ENCODE results near the gene TNS4. TPM values are rescaled to one million over a fixed set of nuclear protein-coding genes. Genes with fewer than 3 reads are reported as not detected.

Gene TNS4
- total and polyA plus RNA-seq, 2 of the 4 experiments (the other 2 are of a cell fraction), result not detected

DNA sequence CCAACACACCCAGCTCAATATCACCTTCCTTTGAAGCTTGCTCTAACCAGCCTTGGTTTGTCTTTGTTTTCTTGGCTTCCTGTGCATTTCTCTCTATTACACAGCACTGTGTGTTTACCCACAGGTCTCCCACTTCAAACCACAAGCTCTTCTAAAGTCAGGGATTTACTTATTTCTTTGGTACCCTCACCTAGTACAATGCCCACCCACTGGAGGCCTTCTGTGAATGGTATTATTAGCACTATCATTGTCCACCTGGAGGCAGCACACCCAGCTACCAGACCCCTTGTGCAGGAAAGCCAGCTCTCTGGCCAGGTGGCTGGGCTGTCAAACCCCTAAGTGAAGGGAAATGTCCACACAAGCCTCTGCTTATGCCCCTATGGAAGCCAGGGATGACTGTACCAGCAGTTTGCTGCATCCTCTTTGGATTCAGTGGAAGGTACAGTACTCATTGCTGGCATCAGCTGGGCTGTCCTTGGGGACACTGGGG lies 74.4 kb downstream of the TNS4 start:
- peak overlapping the region; percentile 24 for H2AFZ ChIP-seq (replicated peaks; ENCODE audit: low read length, poor library complexity)
- no peak overlapping the region for H2BK5ac ChIP-seq (ENCODE audit: low read depth, low read length, poor library complexity, severe bottlenecking)
- H2AK5ac ChIP-seq (ENCODE audit: low read depth, low read length), result no peak overlapping the region
- no peaks in the 10 kb centered on the region for H4K20me1 ChIP-seq (ENCODE audit: insufficient read depth, low read length)
- no peaks in the 10 kb centered on the region for H3K9me3 ChIP-seq (ENCODE audit: control insufficient read depth, insufficient read depth, low read length)
- H4K91ac ChIP-seq (ENCODE audit: insufficient read depth, low read depth, low read length), result no peak overlapping the region
- DNase-seq, result no peak
- no peak overlapping the region for H4K5ac ChIP-seq (ENCODE audit: low read depth, low read length)
- H3K9ac ChIP-seq (ENCODE audit: low read depth, low read length), result no peak overlapping the region
- H3K9me1 ChIP-seq (ENCODE audit: insufficient read depth, low read length), result no peaks in the 10 kb centered on the region
- no peak overlapping the region for H3K27ac ChIP-seq (ENCODE audit: insufficient read depth, low read length)
- TF ChIP-seq MXI1 (IDR thresholded peaks at IDR 0.05; ENCODE audit: borderline replicate concordance, low read depth, low read length) (no peak), CHD1 (IDR thresholded peaks at IDR 0.05; ENCODE audit: low read depth, low read length) (no peak), MAFK (IDR thresholded peaks at IDR 0.05; ENCODE audit: low read depth, low read length) (no peak), MAZ (IDR thresholded peaks at IDR 0.05; ENCODE audit: borderline replicate concordance, low read depth, low read length) (no peak), POLR2A (IDR thresholded peaks at IDR 0.05; ENCODE audit: low read depth, low read length) (no peak), RCOR1 (IDR thresholded peaks at IDR 0.05; ENCODE audit: insufficient replicate concordance, low read length) (no peak), CEBPB (IDR thresholded peaks at IDR 0.05; ENCODE audit: low read depth, low read length) (no peak), RAD21 (IDR thresholded peaks at IDR 0.05; ENCODE audit: low read length) (no peak), SMC3 (IDR thresholded peaks at IDR 0.05; ENCODE audit: low read depth, low read length) (no peak), FOS (IDR thresholded peaks at IDR 0.05; ENCODE audit: low read depth, low read length) (no peak), NFE2L2 (IDR thresholded peaks at IDR 0.05; ENCODE audit: low read depth, low read length) (no peak), RFX5 (IDR thresholded peaks at IDR 0.05; ENCODE audit: low read depth, low read length) (no peak), BHLHE40 (IDR thresholded peaks at IDR 0.05; ENCODE audit: low read depth, low read length) (no peak)
- TF ChIP-seq, protein P1, sequence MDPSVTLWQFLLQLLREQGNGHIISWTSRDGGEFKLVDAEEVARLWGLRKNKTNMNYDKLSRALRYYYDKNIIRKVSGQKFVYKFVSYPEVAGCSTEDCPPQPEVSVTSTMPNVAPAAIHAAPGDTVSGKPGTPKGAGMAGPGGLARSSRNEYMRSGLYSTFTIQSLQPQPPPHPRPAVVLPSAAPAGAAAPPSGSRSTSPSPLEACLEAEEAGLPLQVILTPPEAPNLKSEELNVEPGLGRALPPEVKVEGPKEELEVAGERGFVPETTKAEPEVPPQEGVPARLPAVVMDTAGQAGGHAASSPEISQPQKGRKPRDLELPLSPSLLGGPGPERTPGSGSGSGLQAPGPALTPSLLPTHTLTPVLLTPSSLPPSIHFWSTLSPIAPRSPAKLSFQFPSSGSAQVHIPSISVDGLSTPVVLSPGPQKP (IDR thresholded peaks at IDR 0.05; ENCODE audit: borderline replicate concordance, low read depth, low read length), result no peak
- TF ChIP-seq, protein P2, sequence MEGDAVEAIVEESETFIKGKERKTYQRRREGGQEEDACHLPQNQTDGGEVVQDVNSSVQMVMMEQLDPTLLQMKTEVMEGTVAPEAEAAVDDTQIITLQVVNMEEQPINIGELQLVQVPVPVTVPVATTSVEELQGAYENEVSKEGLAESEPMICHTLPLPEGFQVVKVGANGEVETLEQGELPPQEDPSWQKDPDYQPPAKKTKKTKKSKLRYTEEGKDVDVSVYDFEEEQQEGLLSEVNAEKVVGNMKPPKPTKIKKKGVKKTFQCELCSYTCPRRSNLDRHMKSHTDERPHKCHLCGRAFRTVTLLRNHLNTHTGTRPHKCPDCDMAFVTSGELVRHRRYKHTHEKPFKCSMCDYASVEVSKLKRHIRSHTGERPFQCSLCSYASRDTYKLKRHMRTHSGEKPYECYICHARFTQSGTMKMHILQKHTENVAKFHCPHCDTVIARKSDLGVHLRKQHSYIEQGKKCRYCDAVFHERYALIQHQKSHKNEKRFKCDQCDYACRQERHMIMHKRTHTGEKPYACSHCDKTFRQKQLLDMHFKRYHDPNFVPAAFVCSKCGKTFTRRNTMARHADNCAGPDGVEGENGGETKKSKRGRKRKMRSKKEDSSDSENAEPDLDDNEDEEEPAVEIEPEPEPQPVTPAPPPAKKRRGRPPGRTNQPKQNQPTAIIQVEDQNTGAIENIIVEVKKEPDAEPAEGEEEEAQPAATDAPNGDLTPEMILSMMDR (conservative IDR thresholded peaks at IDR 0.05; ENCODE audit: low read depth, low read length), result no peak
- TF ChIP-seq, protein P3, sequence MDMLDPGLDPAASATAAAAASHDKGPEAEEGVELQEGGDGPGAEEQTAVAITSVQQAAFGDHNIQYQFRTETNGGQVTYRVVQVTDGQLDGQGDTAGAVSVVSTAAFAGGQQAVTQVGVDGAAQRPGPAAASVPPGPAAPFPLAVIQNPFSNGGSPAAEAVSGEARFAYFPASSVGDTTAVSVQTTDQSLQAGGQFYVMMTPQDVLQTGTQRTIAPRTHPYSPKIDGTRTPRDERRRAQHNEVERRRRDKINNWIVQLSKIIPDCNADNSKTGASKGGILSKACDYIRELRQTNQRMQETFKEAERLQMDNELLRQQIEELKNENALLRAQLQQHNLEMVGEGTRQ (IDR thresholded peaks at IDR 0.05; ENCODE audit: low read depth, low read length), result no peak
- POLR2A ChIA-PET (ENCODE audit: unreplicated experiment), result interaction anchor here (0.7 kb wide), 1 partner anchor 9 kb away, joined by 3 read pairs; the partner anchor contains the start of gene TOP2A
- no peak for ATAC-seq (ENCODE audit: low read depth)
- H3K18ac ChIP-seq (ENCODE audit: low read depth, low read length), result no peak overlapping the region
- no TSS peak for BruUV-seq (replicated peaks)
- dilution Hi-C loops (cut with HindIII; ENCODE audit: low sequenced_read_pairs, unreplicated experiment), result no loop called here
- H3K36me3 ChIP-seq (ENCODE audit: control insufficient read depth, insufficient read depth, low read length), result no peaks in the 10 kb centered on the region
- no peaks in the 10 kb centered on the region for H3K4me1 ChIP-seq (ENCODE audit: control insufficient read depth, insufficient read depth, low read length)
- no peak overlapping the region for H3K4me3 ChIP-seq (ENCODE audit: insufficient read depth, low read depth, low read length)
- no peak overlapping the region for H2BK20ac ChIP-seq (ENCODE audit: low read depth, low read length)
- no peak overlapping the region for H2BK120ac ChIP-seq (ENCODE audit: low read depth, low read length)
- no peak overlapping the region for H3K4me2 ChIP-seq (ENCODE audit: low read depth, low read length)
- intact Hi-C loops (cut with micrococcal nuclease), result no loop called here
- H3K79me1 ChIP-seq (ENCODE audit: low read depth in 1 of 2, low read length in 2 of 2), result no peaks in the 10 kb centered on the region
- no peak overlapping the region for H3K4ac ChIP-seq (ENCODE audit: low read depth, low read length)
- peaks cover 4% of the 10 kb centered on the region; the same call in 1 of the 2 replicates for H3K27me3 ChIP-seq (ENCODE audit: control insufficient read depth, insufficient read depth, low read length)
- H3K14ac ChIP-seq (replicated peaks; ENCODE audit: low read depth, low read length), result no peak overlapping the region
- H4K8ac ChIP-seq (ENCODE audit: low read depth in 2 of 2, low read length in 2 of 2), result no peak overlapping the region
- H3K56ac ChIP-seq (ENCODE audit: extremely low read depth, insufficient read depth, low read length), result no peak overlapping the region
- H2BK15ac ChIP-seq (ENCODE audit: low read depth, low read length), result no peak overlapping the region
- in situ Hi-C loops (cut with MboI; ENCODE audit: low sequenced_read_pairs), result no loop called here
- H3K23ac ChIP-seq (ENCODE audit: low read depth, low read length), result no peak overlapping the region
- H2AK9ac ChIP-seq (replicated peaks; ENCODE audit: low read depth, low read length, poor library complexity), result no peak overlapping the region
- CTCF ChIA-PET, result interaction anchor here (1.0 to 1.1 kb wide), 2 partner anchors 12 to 37 kb away, joined by 3 read pairs; no protein-coding TSS in a partner anchor
